ENCODE results near the gene BRI3.

DNA sequence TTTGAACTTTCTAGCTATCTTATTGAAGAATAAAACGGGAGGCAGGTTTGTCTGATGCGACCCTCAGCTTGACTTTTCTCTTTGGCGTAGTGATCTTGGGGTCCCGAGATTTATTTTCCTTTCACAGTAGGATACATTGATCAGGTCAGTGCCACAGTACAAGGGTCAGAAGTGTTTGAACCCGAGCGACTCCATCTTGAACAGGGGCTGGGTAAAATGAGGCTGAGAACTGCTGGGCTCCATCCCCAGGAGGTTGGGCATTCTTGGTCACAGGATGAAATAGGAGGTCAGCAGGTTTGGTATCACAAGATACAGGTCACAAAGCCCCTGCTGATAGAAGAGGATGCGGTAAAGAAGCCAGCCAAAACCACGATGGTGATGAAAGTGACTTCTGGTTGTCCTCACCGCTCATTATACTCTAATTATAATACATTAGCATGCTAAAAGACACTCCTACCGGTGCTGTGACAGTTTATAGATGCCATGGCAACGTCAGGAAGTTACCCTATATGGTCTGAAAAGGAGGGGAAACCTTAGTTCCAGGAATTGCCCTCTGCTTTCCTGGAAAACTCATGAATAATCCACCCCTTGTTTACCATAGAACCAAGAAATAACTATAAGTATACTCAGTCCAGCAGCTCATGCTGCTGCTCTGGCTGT, 26.4 kb upstream of the BRI3 start:
- TF ChIP-seq CTCF (IDR thresholded peaks at IDR 0.05) = no peak
- no peak for TF ChIP-seq POLR2AphosphoS5 (IDR thresholded peaks at IDR 0.05)
- TF ChIP-seq POLR2A (IDR thresholded peaks at IDR 0.05) = no peak

All from prostate gland (tissue), 2 donors.